HCT116 (cell line): ENCODE results near the gene CTSL. TPM values are rescaled to one million over a fixed set of nuclear protein-coding genes. Genes with fewer than 3 reads are reported as not detected.
A peak's percentile ranks its signal among the peaks of the same experiment; 100 is the strongest.

ENCODE experiments used
- ATAC-seq: fragments of 200-7000 bp; cut with Tn5 transposase; 2 replicates; pipeline ENCODE4 v1.9.1; 2020; ENCODE audit warnings: mild to moderate bottlenecking, moderate library complexity
- BruUV-seq: library from RNA; stranded (reverse); fragments of 400-500 nt; replicated peaks from 2 replicates; lab custom pipeline; 2021; lab: Mats Ljungman, UMichigan
- CTCF ChIA-PET: fragments of 300-600 bp; sonication (Branson Sonifier 250); formaldehyde crosslinking; loops from one replicate; lab custom pipeline; 2021; ENCODE audit warnings: antibody characterized with exemption; lab: Charles Lee
- POLR2A ChIA-PET: fragments of 300-600, 350-600 bp; sonication (Branson Sonifier 250); formaldehyde crosslinking; loops from one replicate; lab custom pipeline; 2021; ENCODE audit warnings: antibody characterized with exemption; lab: Charles Lee
- RAD21 ChIA-PET, 2 experiments: fragments of 300-600 bp; sonication (Branson Sonifier 250); formaldehyde crosslinking; loops; one replicate each; lab custom pipeline; 2023; ENCODE audit warnings: low total read pairs in 2 of 2; ENCODE audit not compliant: uncharacterized antibody in 2 of 2, unreplicated experiment in 2 of 2, low non-redundant PET in 1 of 2; lab: Charles Lee
- DNase-seq: peaks from one replicate; pipeline ENCODE4 v3.0.0-alpha.2; 2010; ENCODE audit warnings: low read depth, low spot score
- H2AFZ ChIP-seq: fragments of 200-600 bp; shearing (Covaris generic), sonication (generic); 2 replicates; pipeline ENCODE4 v1.6.1; 2017; ENCODE audit warnings: low read depth, mixed run types, mixed read lengths, antibody characterized with exemption, low read length; ENCODE audit not compliant: poor library complexity, severe bottlenecking
- H3K27ac ChIP-seq: 2 replicates; pipeline ENCODE4 v1.5.1; 2012; ENCODE audit warnings: low read depth, low read length
- H3K27me3 ChIP-seq: fragments of 200-600 bp; sonication (generic); 2 replicates; pipeline ENCODE4 v1.6.1; 2016; ENCODE audit warnings: mixed run types, low read length, mixed read lengths; ENCODE audit not compliant: insufficient read depth
- H3K36me3 ChIP-seq, 2 experiments: fragments of 200-500 bp in 1 of 2; fragments of 200-600 bp in 1 of 2; sonication (Bioruptor generic) in 1 of 2; sonication (generic) in 1 of 2; 2 replicates each; pipeline versions ENCODE4 v1.5.1 to v1.6.1; 2014 to 2016; ENCODE audit warnings: low read length in 2 of 2, inconsistent platforms in 1 of 2, mixed read lengths in 1 of 2, mixed run types in 1 of 2; ENCODE audit not compliant: insufficient read depth in 2 of 2, control insufficient read depth in 1 of 2
- H3K4me1 ChIP-seq, 2 experiments: fragments of 200-600 bp in 1 of 2; sonication (generic) in 1 of 2; 2 replicates each; pipeline versions ENCODE4 v1.5.1 to v1.6.1; 2012 to 2017; ENCODE audit warnings: low read length in 2 of 2, inconsistent platforms in 1 of 2, mild to moderate bottlenecking in 1 of 2, mixed read lengths in 1 of 2, mixed run types in 1 of 2, moderate library complexity in 1 of 2; ENCODE audit not compliant: insufficient read depth in 2 of 2, control insufficient read depth in 1 of 2
- H3K4me2 ChIP-seq: fragments of 200-600 bp; sonication (generic); 2 replicates; pipeline ENCODE4 v1.6.1; 2017; ENCODE audit warnings: mixed run types, low read length, mixed read lengths
- H3K4me3 ChIP-seq, 2 experiments: fragments of 200-600 bp in 1 of 2; sonication (generic) in 1 of 2; replicated peaks in 1 of 2; 2 replicates each; pipeline ENCODE4 v1.5.1; 2011 to 2016; ENCODE audit warnings: low read length in 2 of 2, control low read depth in 1 of 2, low read depth in 1 of 2, mild to moderate bottlenecking in 1 of 2, mixed read lengths in 1 of 2, mixed run types in 1 of 2
- H3K79me2 ChIP-seq: fragments of 200-600 bp; sonication (generic); 2 replicates; pipeline ENCODE4 v1.6.1; 2017; ENCODE audit warnings: mild to moderate bottlenecking, mixed run types, low read length, moderate library complexity, mixed read lengths; ENCODE audit not compliant: insufficient read depth
- H3K9ac ChIP-seq: fragments of 200-600 bp; sonication (generic); 2 replicates; pipeline ENCODE4 v1.6.1; 2016; ENCODE audit warnings: low read length, mixed read lengths
- H3K9me2 ChIP-seq: fragments of 200-600 bp; sonication (generic), shearing (Covaris generic); 2 replicates; pipeline ENCODE4 v1.6.1; 2017; ENCODE audit warnings: mixed run types, mild to moderate bottlenecking, moderate library complexity; ENCODE audit not compliant: insufficient read depth
- H3K9me3 ChIP-seq, 2 experiments: fragments of 200-500 bp in 1 of 2; fragments of 200-600 bp in 1 of 2; sonication (Bioruptor generic) in 1 of 2; sonication (generic) in 1 of 2; 2 replicates each; pipeline ENCODE4 v1.6.1; 2014 to 2017; ENCODE audit warnings: low read length in 2 of 2, mixed read lengths in 2 of 2, inconsistent platforms in 1 of 2, low read depth in 1 of 2, mild to moderate bottlenecking in 1 of 2, mixed run types in 1 of 2, moderate library complexity in 1 of 2; ENCODE audit not compliant: control insufficient read depth in 1 of 2, insufficient read depth in 1 of 2
- H4K20me1 ChIP-seq: fragments of 200-600 bp; sonication (generic), shearing (Covaris generic); 2 replicates; pipeline ENCODE4 v1.6.1; 2017; ENCODE audit warnings: mixed run types, mild to moderate bottlenecking, moderate library complexity; ENCODE audit not compliant: insufficient read depth
- CEBPB ChIP-seq: IDR thresholded peaks from 2 replicates; pipeline ENCODE4 v1.6.1; 2012; ENCODE audit warnings: low read depth
- CTCF ChIP-seq, 3 experiments: fragments of 200-600 bp in 1 of 3; sonication (generic) in 1 of 3; IDR thresholded peaks in 2 of 3; conservative IDR thresholded peaks in 1 of 3; 2 replicates each; pipeline ENCODE4 v1.5.1; 2012 to 2017; ENCODE audit warnings: low read depth in 2 of 3, low read length in 2 of 3, antibody characterized with exemption in 1 of 3, borderline replicate concordance in 1 of 3, control low read depth in 1 of 3, mild to moderate bottlenecking in 1 of 3, mixed read lengths in 1 of 3, mixed run types in 1 of 3, moderate library complexity in 1 of 3; ENCODE audit not compliant: insufficient read depth in 1 of 3
- EGR1 ChIP-seq: IDR thresholded peaks from 2 replicates; pipeline ENCODE4 v1.6.1; 2012; ENCODE audit warnings: low read depth
- EZH2phosphoT487 ChIP-seq: fragments of 200-600 bp; IDR thresholded peaks from 2 replicates; pipeline ENCODE4 v1.6.1; 2018; ENCODE audit warnings: antibody characterized with exemption, borderline replicate concordance
- POLR2AphosphoS5 ChIP-seq: IDR thresholded peaks from 2 replicates; pipeline ENCODE4 v1.6.1; 2011; ENCODE audit warnings: mild to moderate bottlenecking, low read depth, low read length, moderate library complexity
- RAD21 ChIP-seq: IDR thresholded peaks from 2 replicates; pipeline ENCODE4 v1.6.1; 2012; ENCODE audit warnings: low read depth, mild to moderate bottlenecking
- SIN3A ChIP-seq: IDR thresholded peaks from 2 replicates; pipeline ENCODE4 v1.6.1; 2012; ENCODE audit warnings: low read depth
- TCF7L2 ChIP-seq: IDR thresholded peaks from 2 replicates; pipeline ENCODE4 v1.7.0; 2011; ENCODE audit warnings: borderline replicate concordance, inconsistent platforms; ENCODE audit not compliant: insufficient read depth, insufficient read length; ENCODE audit errors: extremely low read depth
- YY1 ChIP-seq: IDR thresholded peaks from 2 replicates; pipeline ENCODE4 v1.6.1; 2011; ENCODE audit warnings: low read length, low read depth, moderate library complexity, mild to moderate bottlenecking; ENCODE audit not compliant: insufficient replicate concordance; ENCODE audit errors: extremely low read depth
- ZFX ChIP-seq: fragments of 450-650 bp; IDR thresholded peaks from 2 replicates; pipeline ENCODE4 v1.6.1; 2017
- ZNF274 ChIP-seq: fragments of 200-500 bp; sonication (Bioruptor generic); IDR thresholded peaks from 2 replicates; pipeline ENCODE4 v1.6.1; 2014; ENCODE audit warnings: mild to moderate bottlenecking, low read depth, low read length, inconsistent platforms
- intact Hi-C: fragments of 100-400 bp; cut with micrococcal nuclease; formaldehyde crosslinking; loops from 2 replicates; pipeline ENCODE4 v1.10.0; 2022
- total RNA-seq: library from RNA; stranded (reverse); gene quantifications from one replicate; pipeline ENCODE4 v1.2.1, GENCODE V29; 2021; ENCODE audit not compliant: unreplicated experiment
- TF ChIP-seq, protein P1 (sequence below): IDR thresholded peaks from 2 replicates; pipeline ENCODE4 v1.6.1; 2012; ENCODE audit warnings: low read depth

Gene CTSL
- total RNA-seq, 1 experiment from 2014 or later: 63.1 TPM

DNA sequence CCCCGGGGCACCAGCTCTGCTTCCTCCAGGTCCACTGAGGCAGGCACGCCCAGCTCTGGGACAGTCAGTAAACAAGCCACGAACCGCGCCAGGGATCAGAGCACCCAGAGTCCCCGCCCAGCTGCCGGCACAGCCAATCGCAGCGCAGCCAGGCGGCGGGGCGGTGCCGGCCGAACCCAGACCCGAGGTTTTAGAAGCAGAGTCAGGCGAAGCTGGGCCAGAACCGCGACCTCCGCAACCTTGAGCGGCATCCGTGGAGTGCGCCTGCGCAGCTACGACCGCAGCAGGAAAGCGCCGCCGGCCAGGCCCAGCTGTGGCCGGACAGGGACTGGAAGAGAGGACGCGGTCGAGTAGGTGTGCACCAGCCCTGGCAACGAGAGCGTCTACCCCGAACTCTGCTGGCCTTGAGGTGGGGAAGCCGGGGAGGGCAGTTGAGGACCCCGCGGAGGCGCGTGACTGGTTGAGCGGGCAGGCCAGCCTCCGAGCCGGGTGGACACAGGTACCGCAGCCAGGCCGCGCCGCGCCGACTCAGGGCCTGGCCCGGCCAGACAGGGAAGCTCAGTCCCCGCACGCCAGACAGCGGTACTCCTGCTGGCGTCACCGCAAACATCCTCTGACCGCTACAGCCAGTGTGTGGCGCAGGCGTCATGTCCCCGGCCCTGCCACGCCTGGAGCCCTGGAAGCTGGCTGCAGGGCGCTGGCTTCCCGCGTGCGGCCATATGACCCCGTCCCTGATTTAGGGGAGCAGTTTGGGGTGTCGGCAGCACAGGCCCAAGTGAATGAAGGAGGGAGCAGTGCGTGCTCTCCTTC lies at the start of gene CTSL (continued):
- TF ChIP-seq CTCF (IDR thresholded peaks at IDR 0.05 in 2 of 3, conservative IDR thresholded peaks at IDR 0.05 in 1 of 3; ENCODE audit: borderline replicate concordance in 1 of 3, insufficient read depth in 1 of 3, low read depth in 2 of 3, low read length in 2 of 3): peak in 2 of 3 experiments; percentile 13 to 20; a peak in 1 of 6 replicates
- peak; percentile 73; the same call in 1 of the 2 replicates for TF ChIP-seq SIN3A
- no peak for TF ChIP-seq EGR1
- TF ChIP-seq EZH2phosphoT487: no peak
- no peak for TF ChIP-seq ZNF274
- TF ChIP-seq CEBPB: no peak

- H3K27me3 ChIP-seq: no peaks in the 10 kb centered on the region
- no peaks in the 10 kb centered on the region for H4K20me1 ChIP-seq
- no peak overlapping the region for H3K4me2 ChIP-seq
- intact Hi-C loops: no loop called here
- no peak overlapping the region for H3K27ac ChIP-seq
- no TSS peak for BruUV-seq
- H3K79me2 ChIP-seq: no peaks in the 10 kb centered on the region
- TF ChIP-seq YY1 (no peak), TCF7L2 (no peak), RAD21 (no peak), EZH2phosphoT487 (no peak), CEBPB (no peak), ZFX (no peak), EGR1 (no peak), CTCF (IDR thresholded peaks at IDR 0.05 in 2 of 3, conservative IDR thresholded peaks at IDR 0.05 in 1 of 3; ENCODE audit: borderline replicate concordance in 1 of 3, insufficient read depth in 1 of 3, low read depth in 2 of 3, low read length in 2 of 3) (no peak), POLR2AphosphoS5 (no peak)
- TF ChIP-seq, protein P1, sequence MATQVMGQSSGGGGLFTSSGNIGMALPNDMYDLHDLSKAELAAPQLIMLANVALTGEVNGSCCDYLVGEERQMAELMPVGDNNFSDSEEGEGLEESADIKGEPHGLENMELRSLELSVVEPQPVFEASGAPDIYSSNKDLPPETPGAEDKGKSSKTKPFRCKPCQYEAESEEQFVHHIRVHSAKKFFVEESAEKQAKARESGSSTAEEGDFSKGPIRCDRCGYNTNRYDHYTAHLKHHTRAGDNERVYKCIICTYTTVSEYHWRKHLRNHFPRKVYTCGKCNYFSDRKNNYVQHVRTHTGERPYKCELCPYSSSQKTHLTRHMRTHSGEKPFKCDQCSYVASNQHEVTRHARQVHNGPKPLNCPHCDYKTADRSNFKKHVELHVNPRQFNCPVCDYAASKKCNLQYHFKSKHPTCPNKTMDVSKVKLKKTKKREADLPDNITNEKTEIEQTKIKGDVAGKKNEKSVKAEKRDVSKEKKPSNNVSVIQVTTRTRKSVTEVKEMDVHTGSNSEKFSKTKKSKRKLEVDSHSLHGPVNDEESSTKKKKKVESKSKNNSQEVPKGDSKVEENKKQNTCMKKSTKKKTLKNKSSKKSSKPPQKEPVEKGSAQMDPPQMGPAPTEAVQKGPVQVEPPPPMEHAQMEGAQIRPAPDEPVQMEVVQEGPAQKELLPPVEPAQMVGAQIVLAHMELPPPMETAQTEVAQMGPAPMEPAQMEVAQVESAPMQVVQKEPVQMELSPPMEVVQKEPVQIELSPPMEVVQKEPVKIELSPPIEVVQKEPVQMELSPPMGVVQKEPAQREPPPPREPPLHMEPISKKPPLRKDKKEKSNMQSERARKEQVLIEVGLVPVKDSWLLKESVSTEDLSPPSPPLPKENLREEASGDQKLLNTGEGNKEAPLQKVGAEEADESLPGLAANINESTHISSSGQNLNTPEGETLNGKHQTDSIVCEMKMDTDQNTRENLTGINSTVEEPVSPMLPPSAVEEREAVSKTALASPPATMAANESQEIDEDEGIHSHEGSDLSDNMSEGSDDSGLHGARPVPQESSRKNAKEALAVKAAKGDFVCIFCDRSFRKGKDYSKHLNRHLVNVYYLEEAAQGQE: no peak
- no peaks in the 10 kb centered on the region for H3K4me1 ChIP-seq
- RAD21 ChIA-PET: no interaction called here
- ATAC-seq: no peak
- no peak for DNase-seq
- no peak overlapping the region for H3K4me3 ChIP-seq
- H3K36me3 ChIP-seq: no peaks in the 10 kb centered on the region
- POLR2A ChIA-PET: no interaction called here
- no peaks in the 10 kb centered on the region for H3K9me2 ChIP-seq
- no peak overlapping the region for H2AFZ ChIP-seq
- H3K9ac ChIP-seq: no peak overlapping the region
- CTCF ChIA-PET: interaction anchor here (0.9 kb wide), 1 partner anchor 135 kb away, joined by 3 read pairs; no protein-coding TSS in a partner anchor
- no peaks in the 10 kb centered on the region for H3K9me3 ChIP-seq
Measured at GRCh38 chr9:87676976-87677775, 48.7 kb upstream of the CTSL start.
